Dermis microvascular lymphatic vessel endothelial cell (primary cell): Measurements from ENCODE around the gene MEGF6. TPM values are rescaled to one million over a fixed set of nuclear protein-coding genes. Genes with fewer than 3 reads are reported as not detected.

Experiments
- DNase-seq, 2 donors: peaks; one replicate each; pipeline versions ENCODE4 v3.0.0 to v3.0.0-alpha.2; 2010; ENCODE audit warnings: low read depth in 2 of 2
- total RNA-seq: library from RNA; depleted of rRNA; stranded (reverse); fragments of >200 nt; gene quantifications from 2 replicates; pipeline ENCODE4 v1.2.1, GENCODE V29; 2014

Gene MEGF6
- total RNA-seq, 1 donor from 2014 or later: 69.3 TPM

GRCh38 chr1:3471356-3472087, 139.8 kb downstream of the MEGF6 start:
- DNase-seq: peak in 1 of 2 donors; percentile 60

- no peak for DNase-seq
Measured at GRCh38 chr1:3470650-3471355, 140.5 kb downstream of the MEGF6 start.

GRCh38 chr1:3469849-3470649, 141.3 kb downstream of the MEGF6 start:
- no peak for DNase-seq

- DNase-seq: no peak
Measured at GRCh38 chr1:3469104-3469848, 142.0 kb downstream of the MEGF6 start.

GRCh38 chr1:3468236-3469103, 142.8 kb downstream of the MEGF6 start:
- no peak for DNase-seq

- no peak for DNase-seq
Measured at GRCh38 chr1:3467096-3468036, 143.9 kb downstream of the MEGF6 start.

GRCh38 chr1:3466366-3467075, 144.8 kb downstream of the MEGF6 start:
- no peak for DNase-seq

- no peak for DNase-seq
Measured at GRCh38 chr1:3465935-3466321, 145.4 kb downstream of the MEGF6 start.

- no peak for DNase-seq
Measured at GRCh38 chr1:3465091-3465934, 146.0 kb downstream of the MEGF6 start.

- no peak for DNase-seq
Measured at GRCh38 chr1:3464649-3465025, 146.7 kb downstream of the MEGF6 start.

GRCh38 chr1:3463891-3464648, 147.2 kb downstream of the MEGF6 start:
- DNase-seq: no peak

- DNase-seq: no peak
Measured at GRCh38 chr1:3463408-3463863, 147.9 kb downstream of the MEGF6 start.

GRCh38 chr1:3463013-3463385, 148.3 kb downstream of the MEGF6 start:
- DNase-seq: no peak

- DNase-seq: no peak
Measured at GRCh38 chr1:3462356-3463012, 148.8 kb downstream of the MEGF6 start.

GRCh38 chr1:3461934-3462275, 149.4 kb downstream of the MEGF6 start:
- no peak for DNase-seq

GRCh38 chr1:3461238-3461933, 149.9 kb downstream of the MEGF6 start:
- DNase-seq: no peak
